Spleen (tissue), 11 donors: ENCODE results near the gene P2RY14. TPM values are rescaled to one million over a fixed set of nuclear protein-coding genes. Genes with fewer than 3 reads are reported as not detected.
"Not testable (repeated sequence)": the region's sequence is repeated elsewhere in the genome, so short reads cannot be mapped to it uniquely, and the experiment has no call there.

ENCODE experiments used
- DNase-seq: peaks from one replicate; pipeline ENCODE4 v3.0.0-alpha.2; 2020
- H3K27ac ChIP-seq, 8 donors: fragments of 200-600 bp; sonication (generic) in 7 of 8; 1 replicate in 4 of 8; 2 replicates in 4 of 8; pipeline versions ENCODE4 v1.5.0 to v1.8.0; 2016 to 2021; ENCODE audit warnings: inconsistent platforms in 4 of 8, mild to moderate bottlenecking in 4 of 8, moderate library complexity in 1 of 8
- H3K27me3 ChIP-seq, 7 donors: fragments of 200-600 bp; sonication (generic) in 6 of 7; replicated peaks in 1 of 7; 1 replicate in 4 of 7; 2 replicates in 3 of 7; pipeline versions ENCODE4 v1.5.0 to v1.8.0; 2016 to 2021; ENCODE audit warnings: inconsistent platforms in 3 of 7, mild to moderate bottlenecking in 1 of 7
- H3K36me3 ChIP-seq, 6 donors: fragments of 200-600 bp; sonication (generic) in 5 of 6; 1 replicate in 4 of 6; 2 replicates in 2 of 6; pipeline versions ENCODE4 v1.5.0 to v1.8.0; 2016 to 2021; ENCODE audit warnings: inconsistent platforms in 2 of 6
- H3K4me1 ChIP-seq, 6 donors: fragments of 200-600 bp; sonication (generic) in 5 of 6; 1 replicate in 3 of 6; 2 replicates in 3 of 6; pipeline versions ENCODE4 v1.5.0 to v1.8.0; 2016 to 2021; ENCODE audit warnings: inconsistent platforms in 3 of 6
- H3K4me3 ChIP-seq, 8 donors: fragments of 200-600 bp; sonication (generic) in 7 of 8; 1 replicate in 4 of 8; 2 replicates in 4 of 8; pipeline versions ENCODE4 v1.5.0 to v1.8.0; 2016 to 2021; ENCODE audit warnings: inconsistent platforms in 4 of 8, mild to moderate bottlenecking in 4 of 8, moderate library complexity in 2 of 8
- H3K9me3 ChIP-seq, 8 donors: fragments of 200-600 bp; sonication (generic) in 7 of 8; 1 replicate in 4 of 8; 2 replicates in 4 of 8; pipeline versions ENCODE4 v1.5.0 to v1.8.0; 2016 to 2021; ENCODE audit warnings: inconsistent platforms in 4 of 8
- CTCF ChIP-seq, 11 experiments: fragments of 200-600 bp in 7 of 11; fragments of 450-650 bp in 4 of 11; sonication (generic) in 4 of 11; IDR thresholded peaks in 8 of 11; conservative IDR thresholded peaks in 3 of 11; 1 replicate in 7 of 11; 2 replicates in 4 of 11; pipeline versions ENCODE4 v1.4.0 to v1.8.0; 2016 to 2021; ENCODE audit warnings: antibody characterized with exemption in 11 of 11, inconsistent platforms in 4 of 11, mild to moderate bottlenecking in 1 of 11
- POLR2A ChIP-seq, 3 donors: fragments of 450-650 bp; IDR thresholded peaks; one replicate each; pipeline ENCODE4 v1.5.1; 2017; ENCODE audit warnings: antibody characterized with exemption in 3 of 3, mild to moderate bottlenecking in 1 of 3
- POLR2AphosphoS5 ChIP-seq, 3 donors: sonication (generic); formaldehyde crosslinking; IDR thresholded peaks; one replicate each; pipeline ENCODE4 v1.5.1; 2017; ENCODE audit warnings: antibody characterized with exemption in 3 of 3
- WGBS, 5 donors: extraction: QIAGEN DNeasy Blood & Tissue Kit in 3 of 5; methylation state at CpG; one replicate each; pipeline versions ENCODE4 v1.1.5 to v1.1.7; 2013 to 2018; 5-methylcytosine and 5-hydroxymethylcytosine counted together
- intact Hi-C: fragments of 100-400 bp; cut with DNase I; formaldehyde crosslinking; loops from one replicate; pipeline ENCODE4 v1.15.0; 2023; ENCODE audit warnings: low total_unique reads
- polyA plus RNA-seq, 3 donors: library from polyadenylated mRNA; stranded (reverse); fragments of 200-250 nt; gene quantifications; one replicate each; pipeline ENCODE4 v1.2.1, GENCODE V29; 2013
- total RNA-seq, 7 donors: library from RNA; depleted of rRNA in 3 of 7; stranded (reverse); fragments of >200 nt in 3 of 7; fragmentation: NEBNext Ultra II Directional in 4 of 7; extraction: Animal tissue kit (Norgen Biotek cat#: 25700) in 4 of 7; gene quantifications; one replicate each; pipeline versions ENCODE4 v1.1.0 to v1.2.1, GENCODE V29; 2016 to 2021
- donor health status: healthy with polysubstance abuse.
- donor health status: DM: no; HTN: no; CAD: no; lungs with moderate emphysema.
- donor health status: DM: no; HTN: no; CAD: no.
- donor health status: Bipolar disorder and iron deficiency.
- donor health status: healthy.
- donor health status: DM: no; HTN: no; CAD: no.
- donor health status: DM: yes; HTN: yes; CAD: no.

P2RY14 gene
- total and polyA plus RNA-seq, 10 donors = 0.32 to 5.2 (median 1.9) TPM

DNA sequence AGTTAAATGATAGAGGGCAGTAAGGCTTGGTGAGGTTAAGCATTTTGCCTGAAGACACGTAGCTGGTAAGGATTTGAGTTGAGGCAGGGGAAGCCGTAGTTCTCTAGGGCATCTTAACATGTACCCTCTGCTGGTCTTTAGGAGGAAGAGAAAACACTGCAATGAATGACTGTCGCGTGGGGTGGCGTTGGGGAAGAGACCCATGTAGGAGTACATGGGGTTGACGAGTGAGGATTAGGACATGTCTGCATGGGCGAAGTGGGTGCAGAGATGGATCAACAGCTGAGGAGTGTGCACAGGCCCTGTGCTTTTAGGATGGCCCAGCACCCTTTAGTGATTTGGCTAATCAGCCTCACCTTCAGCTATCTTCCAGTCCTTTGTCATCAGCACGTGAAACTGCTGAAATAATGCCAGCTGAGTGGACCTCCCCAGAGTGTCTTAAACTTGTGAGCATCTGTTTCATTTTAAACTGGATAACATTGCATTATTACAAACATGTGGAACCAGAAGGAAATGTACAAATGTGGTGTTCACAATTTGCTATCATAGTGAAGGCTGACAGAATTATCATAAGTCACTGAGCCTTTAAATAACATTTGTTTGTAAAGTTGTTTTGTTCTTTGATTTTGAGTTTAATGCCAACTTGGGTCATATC, 15.3 kb downstream of the P2RY14 start:
- no peak for DNase-seq
- H3K4me3 ChIP-seq = no peak overlapping the region
- WGBS, 5 donors = 74 to 90% (median 82%) methylated on average over 8 of the region's 8 CpGs

DNA sequence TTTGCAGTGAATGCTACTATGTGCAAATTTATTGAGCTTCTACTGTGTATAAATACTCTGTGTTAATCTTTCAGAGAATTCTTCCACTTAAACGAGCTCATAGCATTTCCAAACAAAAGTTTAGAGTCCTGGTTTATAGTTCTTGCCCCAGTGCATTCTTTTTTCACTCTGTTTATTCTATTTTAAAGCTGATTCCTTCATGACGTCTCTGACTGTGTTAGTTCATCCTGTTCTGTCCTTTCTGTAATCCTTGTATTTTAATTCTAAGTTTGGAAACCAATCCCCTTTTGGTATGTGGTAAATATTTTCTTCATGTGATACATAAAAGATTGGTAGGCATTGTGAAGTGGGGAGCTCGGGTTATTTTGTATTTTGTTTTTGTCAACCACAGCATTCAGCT, 18.7 kb downstream of the P2RY14 start:
- DNase-seq = no peak
- H3K36me3 ChIP-seq = no peaks in the 10 kb centered on the region
- intact Hi-C loops = no loop called here
- 76 to 87% (median 77%) methylated on average over 3 of the region's 3 CpGs for WGBS, 5 donors
- H3K4me3 ChIP-seq = no peak overlapping the region
- H3K9me3 ChIP-seq = no peaks in the 10 kb centered on the region
- no peak overlapping the region for H3K27ac ChIP-seq
- no peak for TF ChIP-seq POLR2AphosphoS5 (IDR thresholded peaks at IDR 0.05)
- peaks cover 0 to 8% (median 0%) of the 10 kb centered on the region in 6 donors for H3K4me1 ChIP-seq
- H3K27me3 ChIP-seq = no peaks in the 10 kb centered on the region

More for the DNA sequence above, 15.3 kb downstream of the P2RY14 start:
- intact Hi-C loops = no loop called here
- Histone ChIP-seq H3K27ac (no peak overlapping the region), H3K27me3 (no peaks in the 10 kb centered on the region), H3K4me1 (peaks cover 0 to 42% (median 19%) of the 10 kb centered on the region in 6 donors), H3K36me3 (no peaks in the 10 kb centered on the region), H3K9me3 (no peaks in the 10 kb centered on the region)
- TF ChIP-seq POLR2AphosphoS5 (IDR thresholded peaks at IDR 0.05) (no peak), POLR2A (IDR thresholded peaks at IDR 0.05) (no peak), CTCF (IDR thresholded peaks at IDR 0.05 in 8 of 11, conservative IDR thresholded peaks at IDR 0.05 in 3 of 11) (no peak)

- no peaks in the 10 kb centered on the region for H3K4me1 ChIP-seq
- no peaks in the 10 kb centered on the region for H3K27me3 ChIP-seq
- H3K27ac ChIP-seq = no peak overlapping the region
- H3K4me3 ChIP-seq = no peak overlapping the region
- H3K36me3 ChIP-seq = no peaks in the 10 kb centered on the region
- TF ChIP-seq CTCF (IDR thresholded peaks at IDR 0.05 in 8 of 11, conservative IDR thresholded peaks at IDR 0.05 in 3 of 11) (no peak), POLR2A (IDR thresholded peaks at IDR 0.05) (no peak), POLR2AphosphoS5 (IDR thresholded peaks at IDR 0.05) (no peak)
- WGBS, 5 donors = 76 to 92% (median 83%) methylated on average over 1 of the region's 1 CpG
- intact Hi-C loops = no loop called here
- no peaks in the 10 kb centered on the region for H3K9me3 ChIP-seq
- no peak for DNase-seq
Observed at GRCh38 chr3:151256749-151257148, 21.6 kb downstream of the P2RY14 start.

- DNase-seq = no peak
- 64 to 81% (median 72%) methylated on average over 3 of the region's 3 CpGs for WGBS, 5 donors
- Histone ChIP-seq H3K27ac (no peak overlapping the region), H3K4me3 (no peak overlapping the region), H3K4me1 (no peaks in the 10 kb centered on the region), H3K36me3 (no peaks in the 10 kb centered on the region), H3K9me3 (peaks cover 0 to 5% (median 0%) of the 10 kb centered on the region in 8 donors), H3K27me3 (no peaks in the 10 kb centered on the region)
- intact Hi-C loops = no loop called here
- TF ChIP-seq POLR2AphosphoS5 (IDR thresholded peaks at IDR 0.05) (no peak), CTCF (IDR thresholded peaks at IDR 0.05 in 8 of 11, conservative IDR thresholded peaks at IDR 0.05 in 3 of 11) (no peak), POLR2A (IDR thresholded peaks at IDR 0.05) (no peak)
Observed at GRCh38 chr3:151248772-151249337, 29.5 kb downstream of the P2RY14 start.

DNA sequence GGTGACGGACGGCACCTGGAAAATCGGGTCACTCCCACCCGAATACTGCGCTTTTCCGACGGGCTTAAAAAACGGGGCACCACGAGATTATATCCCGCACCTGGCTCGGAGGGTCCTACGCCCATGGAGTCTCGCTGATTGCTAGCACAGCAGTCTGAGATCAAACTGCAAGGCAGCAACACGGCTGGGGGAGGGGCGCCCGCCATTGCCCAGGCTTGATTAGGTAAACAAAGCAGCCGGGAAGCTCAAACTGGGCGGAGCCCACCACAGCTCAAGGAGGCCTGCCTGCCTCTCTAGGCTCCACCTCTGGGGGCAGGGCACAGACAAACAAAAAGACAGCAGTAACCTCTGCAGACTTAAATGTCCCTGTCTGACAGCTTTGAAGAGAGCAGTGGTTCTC, 36.3 kb downstream of the P2RY14 start:
- H3K27me3 ChIP-seq, H3K9me3 ChIP-seq, H3K4me3 ChIP-seq, intact Hi-C loops, DNase-seq, H3K4me1 ChIP-seq, H3K36me3 ChIP-seq, H3K27ac ChIP-seq: not testable (repeated sequence)
- WGBS, 5 donors = 87 to 94% (median 91%) methylated on average over 8 to 16 of the region's 18 CpGs
